Activated naive CD8-positive, alpha-beta T cell treated with anti-CD3 and anti-CD28 coated beads, Interleukin-2, amount 50 U/mL, for 24 hours (primary cell): ENCODE results near the gene ALG14.

Experiments
- ATAC-seq: fragments of 150-1000 bp; cut with Tn5 transposase; one replicate; pipeline ENCODE4 v1.10.0; 2021
- DNase-seq: peaks from one replicate; pipeline ENCODE4 v3.0.0; 2021
- H3K27ac Mint-ChIP-seq: one replicate; pipeline ENCODE4 v1.8.0; 2021; ENCODE audit warnings: mild to moderate bottlenecking, mixed read lengths
- H3K27me3 Mint-ChIP-seq: one replicate; pipeline ENCODE4 v1.8.0; 2021; ENCODE audit warnings: mixed read lengths
- H3K36me3 Mint-ChIP-seq: one replicate; pipeline ENCODE4 v1.8.0; 2021; ENCODE audit warnings: low read depth, mixed read lengths
- H3K4me1 Mint-ChIP-seq: one replicate; pipeline ENCODE4 v1.8.0; 2021; ENCODE audit warnings: mixed read lengths
- H3K4me3 Mint-ChIP-seq: one replicate; pipeline ENCODE4 v1.8.0; 2021; ENCODE audit warnings: mild to moderate bottlenecking, moderate library complexity, mixed read lengths
- H3K9me3 Mint-ChIP-seq: one replicate; pipeline ENCODE4 v1.8.0; 2021; ENCODE audit warnings: mixed read lengths

Gene ALG14

DNA sequence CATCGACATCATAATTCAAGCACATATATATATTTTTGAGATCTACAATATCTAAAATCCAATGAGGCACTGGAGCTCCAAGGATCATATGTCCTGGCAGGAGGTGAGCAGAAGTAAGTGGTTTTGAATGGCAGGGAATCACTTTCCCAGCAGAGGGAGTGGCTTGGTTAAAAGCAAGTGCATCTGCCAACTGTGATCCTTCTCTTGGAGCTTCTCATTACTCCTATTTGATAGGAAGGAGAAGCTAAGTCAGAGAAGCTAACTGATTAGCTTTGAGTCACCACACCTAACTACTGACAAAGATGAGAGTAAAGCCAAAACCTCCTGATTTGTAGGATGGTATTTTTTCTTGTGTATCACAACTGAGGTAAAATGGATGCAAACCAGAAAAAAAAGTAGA, 55.0 kb downstream of the ALG14 start:
- Mint-ChIP-seq H3K27ac (no peak overlapping the region), H3K4me1 (peaks cover 7% of the 10 kb centered on the region), H3K4me3 (no peak overlapping the region), H3K27me3 (no peaks in the 10 kb centered on the region), H3K9me3 (no peaks in the 10 kb centered on the region), H3K36me3 (peaks cover 3% of the 10 kb centered on the region)
- no peak for DNase-seq
- ATAC-seq, result no peak

DNA sequence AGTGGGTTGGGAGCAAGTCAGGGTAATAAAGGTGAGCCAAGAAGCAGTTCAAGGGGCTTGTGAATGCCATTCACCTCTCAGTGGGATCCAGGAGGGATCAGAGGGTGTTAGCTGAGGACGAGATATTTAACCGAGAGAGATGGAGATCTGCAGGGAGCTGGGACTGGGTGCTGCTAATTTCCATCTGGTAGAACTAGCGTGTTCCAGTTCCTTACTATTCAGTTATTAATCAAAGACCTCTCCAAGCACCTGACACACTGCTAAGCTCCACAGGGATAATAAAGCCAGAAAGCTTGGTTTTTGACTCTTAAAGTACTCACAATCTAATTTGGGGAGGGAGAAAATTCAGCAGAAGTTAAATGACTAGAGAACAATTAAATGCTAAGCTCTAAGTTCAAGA, 57.7 kb downstream of the ALG14 start:
- DNase-seq (no peak), ATAC-seq (no peak)
- Mint-ChIP-seq H3K4me1 (no peaks in the 10 kb centered on the region), H3K36me3 (peaks cover 5% of the 10 kb centered on the region), H3K4me3 (no peak overlapping the region), H3K27ac (no peak overlapping the region), H3K9me3 (no peaks in the 10 kb centered on the region), H3K27me3 (no peaks in the 10 kb centered on the region)

DNA sequence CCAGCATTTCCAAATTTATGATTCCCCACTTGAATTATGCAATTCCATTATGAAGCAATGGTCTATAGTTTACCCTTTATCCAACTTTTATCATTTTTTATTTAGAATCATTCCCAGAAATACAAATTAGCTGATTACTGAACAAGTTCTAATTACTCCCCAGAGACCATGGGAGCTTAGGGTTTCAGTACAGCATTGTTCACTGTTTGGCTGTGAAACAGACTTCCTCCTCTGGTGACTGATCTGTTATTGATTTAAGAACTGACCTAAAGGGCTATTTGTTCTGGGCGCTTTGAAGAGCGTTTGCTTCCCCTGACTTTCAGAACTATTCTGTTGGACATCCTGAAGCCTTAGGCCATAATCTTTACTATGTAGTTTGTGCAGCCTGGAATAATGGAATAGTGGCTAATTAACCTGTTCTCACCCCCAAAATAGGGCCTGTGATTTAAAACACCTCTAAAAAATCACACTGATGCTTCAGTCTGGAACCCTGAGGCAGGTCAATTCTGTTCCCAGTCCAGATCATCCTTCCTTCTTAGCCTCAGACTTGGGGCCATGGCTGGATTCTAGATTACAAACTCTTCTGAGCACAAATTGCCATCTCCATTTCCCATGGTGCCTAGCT, 58.7 kb downstream of the ALG14 start:
- H3K36me3 Mint-ChIP-seq, result peaks cover 5% of the 10 kb centered on the region
- no peak overlapping the region for H3K4me3 Mint-ChIP-seq
- no peaks in the 10 kb centered on the region for H3K27me3 Mint-ChIP-seq
- H3K4me1 Mint-ChIP-seq, result no peaks in the 10 kb centered on the region
- DNase-seq, result no peak
- no peak overlapping the region for H3K27ac Mint-ChIP-seq
- no peak for ATAC-seq
- no peaks in the 10 kb centered on the region for H3K9me3 Mint-ChIP-seq

DNA sequence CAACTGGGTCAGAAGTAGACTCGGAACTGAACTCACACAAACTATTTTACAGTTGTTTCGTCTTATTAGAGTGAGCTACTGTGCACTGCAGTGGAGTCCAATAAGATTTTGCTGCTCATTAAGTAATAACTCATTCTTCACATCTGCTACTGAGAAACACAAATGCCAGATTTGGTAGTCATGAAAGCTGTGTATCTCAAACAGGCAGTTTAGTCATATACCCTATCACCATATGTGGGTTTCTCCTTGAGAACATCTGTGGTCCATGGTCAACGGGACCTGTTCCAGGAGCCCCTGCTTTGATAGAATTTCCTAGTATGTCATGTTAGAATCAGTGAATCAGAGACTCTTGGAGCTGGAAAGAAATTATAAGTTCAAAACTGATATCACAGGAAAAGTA, 60.4 kb downstream of the ALG14 start:
- no peak for DNase-seq
- no peaks in the 10 kb centered on the region for H3K27me3 Mint-ChIP-seq
- H3K36me3 Mint-ChIP-seq, result peaks cover 3% of the 10 kb centered on the region
- H3K27ac Mint-ChIP-seq, result no peak overlapping the region
- H3K4me3 Mint-ChIP-seq, result no peak overlapping the region
- no peak for ATAC-seq
- no peaks in the 10 kb centered on the region for H3K9me3 Mint-ChIP-seq
- H3K4me1 Mint-ChIP-seq, result no peaks in the 10 kb centered on the region

DNA sequence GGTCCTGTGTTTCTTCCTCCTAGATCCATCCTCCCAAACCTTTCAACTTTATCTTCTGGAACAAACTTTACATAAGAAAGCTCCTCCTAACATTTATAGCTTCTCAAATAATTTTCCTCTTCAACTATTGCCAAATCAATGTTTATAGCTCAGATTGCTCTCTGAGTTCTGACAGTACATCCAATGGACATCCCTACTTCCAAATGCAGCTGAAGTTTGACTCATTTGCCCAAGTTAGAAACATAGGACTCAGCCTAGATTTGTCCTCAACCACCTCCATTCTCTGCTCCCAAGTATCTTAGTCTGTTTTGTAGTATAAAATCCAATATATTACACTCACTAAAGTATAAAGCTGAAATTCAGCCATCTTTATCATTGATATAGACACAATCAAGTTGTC, 62.6 kb downstream of the ALG14 start:
- Mint-ChIP-seq H3K9me3 (no peaks in the 10 kb centered on the region), H3K27me3 (no peaks in the 10 kb centered on the region), H3K4me3 (no peak overlapping the region), H3K36me3 (peaks cover 3% of the 10 kb centered on the region), H3K27ac (no peak overlapping the region), H3K4me1 (no peaks in the 10 kb centered on the region)
- DNase-seq, result no peak
- no peak for ATAC-seq

DNA sequence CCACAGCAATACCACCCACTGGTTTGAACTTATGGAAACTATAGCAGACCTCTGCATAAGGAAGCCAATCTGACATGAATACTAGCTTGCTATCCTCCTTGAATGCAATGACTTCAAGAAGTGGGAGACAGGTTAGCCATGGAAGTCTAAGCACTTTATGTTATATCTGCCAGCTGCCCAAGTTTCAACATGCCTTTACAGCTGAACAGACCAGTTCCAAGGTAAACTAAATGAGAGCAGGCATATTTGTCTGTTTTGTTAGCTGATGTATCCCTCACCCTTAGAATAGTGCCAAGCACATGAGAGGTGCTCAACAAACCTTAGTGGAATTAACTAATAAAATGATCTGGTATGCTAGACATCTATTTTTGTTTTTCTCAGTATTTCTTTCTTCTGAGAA, 65.1 kb downstream of the ALG14 start:
- Mint-ChIP-seq H3K4me1 (no peaks in the 10 kb centered on the region), H3K27me3 (no peaks in the 10 kb centered on the region), H3K4me3 (no peak overlapping the region), H3K36me3 (peaks cover 3% of the 10 kb centered on the region), H3K27ac (no peak overlapping the region), H3K9me3 (no peaks in the 10 kb centered on the region)
- DNase-seq (no peak), ATAC-seq (no peak)

DNA sequence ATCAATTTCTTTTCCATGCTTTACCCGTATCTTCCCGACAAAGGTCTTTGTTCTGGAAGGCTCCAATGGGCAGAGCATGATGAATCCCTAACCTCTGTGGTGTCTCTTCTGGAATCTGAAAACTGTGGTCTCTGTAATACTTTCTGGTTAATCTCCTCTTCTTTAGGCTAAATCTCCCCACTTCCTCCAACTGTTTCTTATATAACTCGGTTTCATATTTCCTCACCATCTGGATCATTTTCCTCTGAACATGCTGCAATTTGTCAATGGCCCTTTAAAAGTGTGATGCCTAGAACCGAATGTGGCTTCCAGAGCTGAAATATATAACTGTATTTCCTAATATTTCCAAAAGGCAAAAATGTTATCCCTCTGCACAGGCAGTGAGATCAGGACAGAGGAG, 66.1 kb downstream of the ALG14 start:
- H3K4me3 Mint-ChIP-seq, result no peak overlapping the region
- H3K27ac Mint-ChIP-seq, result no peak overlapping the region
- H3K9me3 Mint-ChIP-seq, result no peaks in the 10 kb centered on the region
- DNase-seq, result no peak
- no peaks in the 10 kb centered on the region for H3K27me3 Mint-ChIP-seq
- H3K36me3 Mint-ChIP-seq, result no peaks in the 10 kb centered on the region
- ATAC-seq, result no peak
- H3K4me1 Mint-ChIP-seq, result no peaks in the 10 kb centered on the region

DNA sequence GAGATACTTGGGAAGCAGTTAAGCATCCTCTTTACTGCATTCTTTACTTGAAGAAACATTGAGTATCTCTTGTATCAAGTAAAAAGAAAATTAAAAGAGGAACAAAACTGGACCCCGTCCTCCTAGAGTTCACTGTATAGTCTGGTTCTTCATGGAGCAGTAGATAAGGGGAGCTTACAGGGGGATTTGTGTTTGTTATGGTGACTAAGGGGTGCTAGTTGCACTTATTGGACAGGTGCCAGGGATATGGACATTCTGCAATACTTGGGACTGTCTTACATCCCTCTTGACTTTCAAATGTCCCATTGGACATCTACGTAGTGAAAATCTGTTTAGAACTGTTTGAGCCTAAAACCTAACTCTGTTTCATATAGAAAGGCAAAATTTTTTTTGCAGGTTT, 67.2 kb downstream of the ALG14 start:
- DNase-seq (no peak), ATAC-seq (no peak)
- Mint-ChIP-seq H3K4me3 (no peak overlapping the region), H3K27ac (no peak overlapping the region), H3K9me3 (no peaks in the 10 kb centered on the region), H3K27me3 (no peaks in the 10 kb centered on the region), H3K4me1 (no peaks in the 10 kb centered on the region), H3K36me3 (no peaks in the 10 kb centered on the region)

DNA sequence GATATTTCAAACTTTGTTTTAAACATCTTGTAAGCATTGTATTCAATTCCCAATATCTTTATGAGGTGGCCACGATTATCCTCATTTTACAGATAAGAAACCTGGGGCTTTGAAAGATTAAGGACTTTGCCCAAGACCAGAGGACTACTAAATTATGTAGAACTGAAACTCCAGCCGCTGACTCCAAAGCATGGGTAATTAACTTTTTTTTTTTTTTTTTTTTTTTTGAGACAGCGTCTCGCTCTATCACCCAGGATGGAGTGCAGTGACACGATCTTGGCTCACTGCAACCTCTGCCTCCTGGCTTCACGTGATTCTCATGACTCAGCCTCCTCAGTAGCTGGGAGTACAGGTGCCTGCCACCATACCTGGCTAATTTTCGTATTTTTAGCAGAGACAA, 68.7 kb downstream of the ALG14 start:
- Mint-ChIP-seq H3K27ac (no peak overlapping the region), H3K36me3 (no peaks in the 10 kb centered on the region), H3K9me3 (no peaks in the 10 kb centered on the region), H3K4me1 (no peaks in the 10 kb centered on the region), H3K4me3 (no peak overlapping the region), H3K27me3 (no peaks in the 10 kb centered on the region)
- ATAC-seq, result no peak
- DNase-seq, result no peak

DNA sequence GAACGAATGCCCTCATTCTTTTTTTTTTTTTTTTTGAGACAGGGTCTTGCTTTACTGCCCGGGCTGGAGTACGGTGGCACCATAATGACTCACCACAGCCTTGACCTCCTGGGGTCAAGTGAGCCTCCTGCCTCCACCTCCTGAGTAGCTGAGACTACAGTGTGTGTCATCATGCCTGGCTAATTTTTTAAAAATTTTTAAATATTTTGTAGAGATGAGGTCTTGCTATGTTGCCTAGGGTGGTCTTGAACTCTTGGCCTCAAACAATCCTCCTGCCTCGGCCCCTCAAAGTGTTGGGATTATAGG, 69.4 kb downstream of the ALG14 start:
- no peaks in the 10 kb centered on the region for H3K27me3 Mint-ChIP-seq
- no peaks in the 10 kb centered on the region for H3K36me3 Mint-ChIP-seq
- no peaks in the 10 kb centered on the region for H3K4me1 Mint-ChIP-seq
- no peak overlapping the region for H3K4me3 Mint-ChIP-seq
- no peak for ATAC-seq
- no peak for DNase-seq
- H3K27ac Mint-ChIP-seq, result no peak overlapping the region
- no peaks in the 10 kb centered on the region for H3K9me3 Mint-ChIP-seq

DNA sequence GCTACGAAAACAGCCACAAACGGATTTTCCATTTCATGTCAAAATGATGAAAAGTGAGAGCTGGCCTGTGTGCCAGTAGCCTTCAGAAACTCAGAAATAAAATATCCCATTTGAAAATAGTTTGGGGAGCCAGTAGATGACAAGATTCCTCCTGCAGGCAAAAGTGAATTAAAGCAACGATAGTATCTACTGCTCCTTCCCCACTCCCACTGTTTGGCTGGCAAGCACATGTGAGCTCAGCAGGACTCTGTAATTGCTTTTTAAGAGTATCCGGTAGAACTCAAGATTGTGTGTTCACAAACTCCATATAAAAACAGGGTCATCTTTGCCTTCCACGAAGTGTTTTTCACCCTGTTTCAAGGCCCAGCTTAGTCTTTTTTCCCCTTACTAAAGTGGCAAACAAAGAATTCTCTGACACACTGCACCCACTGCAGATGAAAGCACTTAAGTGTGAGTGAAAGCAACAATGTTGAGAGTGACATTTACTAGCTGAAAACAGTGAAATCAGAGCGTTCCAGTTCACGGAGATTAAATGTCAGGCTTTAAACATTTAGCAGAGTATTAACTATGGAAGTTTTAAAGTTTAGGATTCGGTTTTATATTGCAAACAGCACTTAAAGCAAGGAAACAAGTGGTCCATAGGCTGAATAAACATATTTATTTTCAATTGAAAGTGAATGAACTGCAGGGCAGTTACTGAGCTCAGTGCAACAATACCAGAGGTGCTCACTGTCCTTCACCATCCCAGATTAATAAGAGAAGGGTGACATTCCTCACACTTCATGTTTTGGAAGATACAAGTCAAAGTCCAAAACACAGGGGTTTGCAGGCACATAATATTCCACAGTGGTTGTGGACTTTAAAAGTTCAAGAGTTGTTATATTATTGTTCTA, 70.0 kb downstream of the ALG14 start:
- H3K4me1 Mint-ChIP-seq, result no peaks in the 10 kb centered on the region
- no peaks in the 10 kb centered on the region for H3K36me3 Mint-ChIP-seq
- no peaks in the 10 kb centered on the region for H3K9me3 Mint-ChIP-seq
- no peak overlapping the region for H3K4me3 Mint-ChIP-seq
- H3K27ac Mint-ChIP-seq, result no peak overlapping the region
- no peak for ATAC-seq
- no peaks in the 10 kb centered on the region for H3K27me3 Mint-ChIP-seq
- DNase-seq, result no peak

DNA sequence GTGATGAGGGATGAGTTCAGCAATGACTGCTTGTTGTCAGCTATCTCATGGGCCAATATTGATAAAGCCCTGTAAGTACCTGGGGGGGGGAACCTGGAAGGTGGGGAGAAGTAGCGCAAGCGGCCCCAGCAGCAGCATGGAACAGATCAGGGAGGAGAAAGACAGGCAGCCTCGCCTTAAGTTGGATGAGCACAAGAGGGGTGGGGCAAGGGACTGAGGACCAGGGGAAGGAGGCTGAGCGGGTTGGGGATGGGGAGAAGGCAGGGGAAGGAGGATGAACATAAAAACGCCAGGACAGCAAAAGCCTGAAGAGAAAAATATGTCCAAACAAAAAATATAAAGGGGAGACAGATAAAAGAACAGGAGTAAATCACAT, 70.6 kb downstream of the ALG14 start:
- no peaks in the 10 kb centered on the region for H3K36me3 Mint-ChIP-seq
- DNase-seq, result no peak
- no peaks in the 10 kb centered on the region for H3K27me3 Mint-ChIP-seq
- H3K9me3 Mint-ChIP-seq, result no peaks in the 10 kb centered on the region
- no peak for ATAC-seq
- no peaks in the 10 kb centered on the region for H3K4me1 Mint-ChIP-seq
- H3K27ac Mint-ChIP-seq, result no peak overlapping the region
- no peak overlapping the region for H3K4me3 Mint-ChIP-seq

DNA sequence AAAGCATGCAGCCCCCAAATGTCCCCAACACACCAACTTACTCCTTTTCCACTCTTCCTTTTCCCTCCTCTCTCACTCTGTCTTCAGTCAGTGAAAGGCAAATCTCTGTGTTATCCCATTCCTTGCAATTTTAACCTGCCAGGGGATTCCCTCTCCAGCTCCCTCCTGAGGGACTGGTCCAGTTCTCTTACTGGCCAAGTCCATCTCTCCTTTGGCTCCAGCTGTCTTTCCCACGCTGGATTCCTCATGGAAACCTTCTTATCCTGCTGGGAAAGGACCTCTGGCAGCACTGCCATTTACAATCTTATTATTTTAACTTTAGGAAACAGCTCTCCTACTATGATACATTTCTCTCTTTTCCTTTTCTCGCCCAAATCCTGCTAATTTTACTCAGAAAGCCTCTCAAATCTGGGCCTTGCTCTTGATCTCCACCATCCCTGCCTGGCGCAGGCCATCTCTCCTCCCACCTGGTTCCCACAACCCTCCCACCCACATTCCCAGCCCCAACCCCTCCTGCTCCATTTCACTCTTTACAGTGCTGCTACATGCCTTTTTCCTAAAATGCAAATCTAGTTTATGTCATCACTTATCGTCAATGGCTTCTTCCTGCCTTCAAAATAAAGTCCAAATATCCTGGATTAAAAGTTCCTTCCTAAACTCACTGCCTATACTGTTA, 73.2 kb downstream of the ALG14 start:
- Mint-ChIP-seq H3K27ac (no peak overlapping the region), H3K36me3 (no peaks in the 10 kb centered on the region), H3K27me3 (no peaks in the 10 kb centered on the region), H3K9me3 (no peaks in the 10 kb centered on the region), H3K4me3 (no peak overlapping the region), H3K4me1 (peaks cover 4% of the 10 kb centered on the region)
- no peak for DNase-seq
- ATAC-seq, result no peak

DNA sequence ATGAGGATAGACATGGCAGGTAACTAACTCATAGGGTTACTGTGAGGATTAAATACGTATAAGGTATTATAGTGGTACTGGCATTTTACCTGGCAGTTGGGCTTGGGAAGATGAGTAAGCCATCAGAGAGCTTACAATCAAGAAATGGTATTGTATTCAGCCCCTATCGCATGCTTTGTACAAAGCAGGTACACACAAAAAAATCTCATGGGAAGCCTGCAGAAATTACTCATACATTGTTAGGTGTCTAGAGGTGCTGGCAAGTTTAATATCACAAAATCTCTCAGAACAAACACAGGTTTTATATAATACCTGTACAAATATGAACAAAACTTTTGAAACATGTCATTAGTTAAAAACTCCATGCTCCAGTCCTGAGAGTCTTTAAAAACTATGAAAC, 74.0 kb downstream of the ALG14 start:
- H3K4me3 Mint-ChIP-seq, result no peak overlapping the region
- H3K27ac Mint-ChIP-seq, result no peak overlapping the region

DNA sequence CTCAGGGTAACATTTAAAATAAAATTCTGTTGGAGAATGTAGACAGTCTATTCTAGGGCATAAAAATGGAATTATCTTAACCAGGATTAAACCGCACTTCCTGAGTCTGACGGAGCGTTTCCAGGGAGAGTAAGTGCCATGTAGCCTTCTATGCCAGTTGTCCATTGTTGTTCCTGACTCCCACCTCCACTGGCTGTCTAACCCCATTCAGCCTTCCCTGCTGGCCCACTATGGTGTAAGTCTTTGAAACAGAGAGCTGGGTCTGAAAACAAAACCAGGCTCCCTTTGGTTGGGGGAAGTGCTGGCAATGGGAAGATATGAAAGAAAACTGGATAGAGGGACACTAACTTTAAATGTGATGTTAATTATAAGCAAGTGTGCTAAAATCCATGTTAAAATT, 74.6 kb downstream of the ALG14 start:
- DNase-seq (no peak), ATAC-seq (no peak)
- Mint-ChIP-seq H3K27me3 (no peaks in the 10 kb centered on the region), H3K4me1 (peaks cover 4% of the 10 kb centered on the region), H3K27ac (no peak overlapping the region), H3K9me3 (no peaks in the 10 kb centered on the region), H3K4me3 (no peak overlapping the region), H3K36me3 (no peaks in the 10 kb centered on the region)

More for the DNA sequence above, 74.0 kb downstream of the ALG14 start:
- Mint-ChIP-seq H3K4me1 (peaks cover 4% of the 10 kb centered on the region), H3K9me3 (no peaks in the 10 kb centered on the region), H3K27me3 (no peaks in the 10 kb centered on the region), H3K36me3 (no peaks in the 10 kb centered on the region)
- no peak for ATAC-seq
- no peak for DNase-seq
